K562 (cell line): ENCODE data around the gene CCDC187.

Experiments used
- CREB1 ChIP-seq, 2 experiments: sonication (generic) in 1 of 2; formaldehyde crosslinking in 1 of 2; IDR thresholded peaks; 2 replicates each; pipeline versions ENCODE4 v1.6.1 to v1.8.0; 2012 to 2022; ENCODE audit warnings: inconsistent platforms in 1 of 2, mild to moderate bottlenecking in 1 of 2, missing genetic modification reagents in 1 of 2, moderate library complexity in 1 of 2
- EP300 ChIP-seq: IDR thresholded peaks from 2 replicates; pipeline ENCODE4 v1.6.1; 2012; ENCODE audit warnings: low read length, improper control_type of control experiment
- EZH2 ChIP-seq: IDR thresholded peaks from 2 replicates; pipeline ENCODE4 v1.6.1; 2012; ENCODE audit warnings: low read depth, mild to moderate bottlenecking, inconsistent platforms, low read length, borderline replicate concordance
- NR3C1 ChIP-seq: sonication (generic); formaldehyde crosslinking; IDR thresholded peaks from 2 replicates; pipeline ENCODE4 v1.8.1; 2022; ENCODE audit warnings: missing genetic modification reagents
- NRF1 ChIP-seq, 2 experiments: fragments of 450-650 bp; IDR thresholded peaks in 1 of 2; conservative IDR thresholded peaks in 1 of 2; 2 replicates each; pipeline ENCODE4 v1.6.1; 2014; ENCODE audit warnings: mild to moderate bottlenecking in 2 of 2
- POLR2AphosphoS5 ChIP-seq: IDR thresholded peaks from 2 replicates; pipeline ENCODE4 v1.6.1; 2011; ENCODE audit warnings: mild to moderate bottlenecking, low read depth, low read length, moderate library complexity; ENCODE audit not compliant: control insufficient read depth, insufficient read depth
- RBM34 ChIP-seq: fragments of 200-400 bp; formaldehyde crosslinking; IDR thresholded peaks from 2 replicates; pipeline ENCODE4 v1.6.1; 2018; ENCODE audit warnings: low read length, borderline replicate concordance; ENCODE audit not compliant: insufficient read depth
- ZNF146 ChIP-seq: IDR thresholded peaks from one replicate; pipeline ENCODE4 v1.6.1; 2018; ENCODE audit warnings: missing compliant biosample characterization; ENCODE audit not compliant: unreplicated experiment
- TF ChIP-seq, protein P1 (sequence below): sonication (generic); formaldehyde crosslinking; IDR thresholded peaks from 2 replicates; pipeline ENCODE4 v1.8.1; 2023; ENCODE audit warnings: mild to moderate bottlenecking, missing genetic modification reagents

- TF ChIP-seq RBM34 (no peak), CREB1 (IDR thresholded peaks at IDR 0.05) (no peak), CREB1 (CRISPR knock-in tag; IDR thresholded peaks at IDR 0.05) (no peak), EP300 (no peak), NR3C1 (CRISPR knock-in tag) (no peak), NRF1 (conservative IDR thresholded peaks at IDR 0.05 in 1 of 2, IDR thresholded peaks at IDR 0.05 in 1 of 2) (no peak), ZNF146 (no peak), POLR2AphosphoS5 (no peak), EZH2 (no peak)
- TF ChIP-seq, protein P1, sequence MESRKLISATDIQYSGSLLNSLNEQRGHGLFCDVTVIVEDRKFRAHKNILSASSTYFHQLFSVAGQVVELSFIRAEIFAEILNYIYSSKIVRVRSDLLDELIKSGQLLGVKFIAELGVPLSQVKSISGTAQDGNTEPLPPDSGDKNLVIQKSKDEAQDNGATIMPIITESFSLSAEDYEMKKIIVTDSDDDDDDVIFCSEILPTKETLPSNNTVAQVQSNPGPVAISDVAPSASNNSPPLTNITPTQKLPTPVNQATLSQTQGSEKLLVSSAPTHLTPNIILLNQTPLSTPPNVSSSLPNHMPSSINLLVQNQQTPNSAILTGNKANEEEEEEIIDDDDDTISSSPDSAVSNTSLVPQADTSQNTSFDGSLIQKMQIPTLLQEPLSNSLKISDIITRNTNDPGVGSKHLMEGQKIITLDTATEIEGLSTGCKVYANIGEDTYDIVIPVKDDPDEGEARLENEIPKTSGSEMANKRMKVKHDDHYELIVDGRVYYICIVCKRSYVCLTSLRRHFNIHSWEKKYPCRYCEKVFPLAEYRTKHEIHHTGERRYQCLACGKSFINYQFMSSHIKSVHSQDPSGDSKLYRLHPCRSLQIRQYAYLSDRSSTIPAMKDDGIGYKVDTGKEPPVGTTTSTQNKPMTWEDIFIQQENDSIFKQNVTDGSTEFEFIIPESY (CRISPR knock-in tag): no peak
Measured at GRCh38 chr9:136323371-136323789, 19.5 kb upstream of the CCDC187 start.
